HG02642 (cell line): ENCODE measurements around the gene PROZ.
"Not testable (repeated sequence)": the region's sequence is repeated elsewhere in the genome, so short reads cannot be mapped to it uniquely, and the experiment has no call there.

Experiments used
- ATAC-seq: cut with Tn5 transposase; IDR thresholded peaks from one replicate; pipeline ENCODE4 v1.9.1; 2021; ENCODE audit warnings: mild to moderate bottlenecking; ENCODE audit not compliant: unreplicated experiment, poor library complexity

Gene PROZ

GRCh38 chr13:113157929-113158747 is at the start of gene PROZ:
Gene PROZ (plus strand): TSS chr13:113158648. CDS start chr13:113158661, 13 bp downstream.
- no peak for ATAC-seq

- ATAC-seq = no peak
Measured at GRCh38 chr13:113109151-113110047, 49.0 kb upstream of the PROZ start.

- no peak for ATAC-seq
Measured at GRCh38 chr13:113110048-113110851, 48.2 kb upstream of the PROZ start.

- no peak for ATAC-seq
Measured at GRCh38 chr13:113110852-113111315, 47.6 kb upstream of the PROZ start.

GRCh38 chr13:113111821-113112220 is 46.6 kb upstream of the PROZ start:
- not testable (repeated sequence) for ATAC-seq

- not testable (repeated sequence) for ATAC-seq
Measured at GRCh38 chr13:113112475-113112874, 46.0 kb upstream of the PROZ start.

- no peak for ATAC-seq
Measured at GRCh38 chr13:113112893-113113845, 45.3 kb upstream of the PROZ start.

GRCh38 chr13:113113846-113114271 is 44.6 kb upstream of the PROZ start:
- ATAC-seq = no peak

GRCh38 chr13:113114511-113115362 is 43.7 kb upstream of the PROZ start:
- no peak for ATAC-seq

- ATAC-seq = no peak
Measured at GRCh38 chr13:113115363-113116205, 42.9 kb upstream of the PROZ start.

GRCh38 chr13:113116206-113116800 is 42.1 kb upstream of the PROZ start:
- no peak for ATAC-seq

GRCh38 chr13:113116871-113117271 is 41.6 kb upstream of the PROZ start:
- no peak for ATAC-seq

- ATAC-seq = no peak
Measured at GRCh38 chr13:113117335-113117872, 41.0 kb upstream of the PROZ start.

- no peak for ATAC-seq
Measured at GRCh38 chr13:113117911-113118260, 40.6 kb upstream of the PROZ start.

GRCh38 chr13:113118261-113119021 is 40.0 kb upstream of the PROZ start:
- ATAC-seq = no peak

GRCh38 chr13:113119166-113119821 is 39.2 kb upstream of the PROZ start:
- no peak for ATAC-seq
